ENCODE measurements around the gene CTDSP1.

CTDSP1 gene

GRCh38 chr2:218392891-218393462 lies 6.7 kb upstream of the CTDSP1 start:
- H3K27me3 Mint-ChIP-seq (ENCODE audit: low read depth), result peaks cover 20% of the 10 kb centered on the region
- no peaks in the 10 kb centered on the region for H3K9me3 Mint-ChIP-seq
- TF ChIP-seq, protein P1, sequence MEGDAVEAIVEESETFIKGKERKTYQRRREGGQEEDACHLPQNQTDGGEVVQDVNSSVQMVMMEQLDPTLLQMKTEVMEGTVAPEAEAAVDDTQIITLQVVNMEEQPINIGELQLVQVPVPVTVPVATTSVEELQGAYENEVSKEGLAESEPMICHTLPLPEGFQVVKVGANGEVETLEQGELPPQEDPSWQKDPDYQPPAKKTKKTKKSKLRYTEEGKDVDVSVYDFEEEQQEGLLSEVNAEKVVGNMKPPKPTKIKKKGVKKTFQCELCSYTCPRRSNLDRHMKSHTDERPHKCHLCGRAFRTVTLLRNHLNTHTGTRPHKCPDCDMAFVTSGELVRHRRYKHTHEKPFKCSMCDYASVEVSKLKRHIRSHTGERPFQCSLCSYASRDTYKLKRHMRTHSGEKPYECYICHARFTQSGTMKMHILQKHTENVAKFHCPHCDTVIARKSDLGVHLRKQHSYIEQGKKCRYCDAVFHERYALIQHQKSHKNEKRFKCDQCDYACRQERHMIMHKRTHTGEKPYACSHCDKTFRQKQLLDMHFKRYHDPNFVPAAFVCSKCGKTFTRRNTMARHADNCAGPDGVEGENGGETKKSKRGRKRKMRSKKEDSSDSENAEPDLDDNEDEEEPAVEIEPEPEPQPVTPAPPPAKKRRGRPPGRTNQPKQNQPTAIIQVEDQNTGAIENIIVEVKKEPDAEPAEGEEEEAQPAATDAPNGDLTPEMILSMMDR (IDR thresholded peaks at IDR 0.05; ENCODE audit: unreplicated experiment in 3 of 3), result no peak
- H3K4me3 Mint-ChIP-seq, result no peak overlapping the region
- peaks cover 23% of the 10 kb centered on the region for H3K4me1 Mint-ChIP-seq
- H3K36me3 Mint-ChIP-seq (ENCODE audit: low read depth), result no peaks in the 10 kb centered on the region
- no peak overlapping the region for H3K27ac Mint-ChIP-seq

- no peaks in the 10 kb centered on the region for H3K9me3 Mint-ChIP-seq
- peaks cover 22% of the 10 kb centered on the region for H3K27me3 Mint-ChIP-seq (ENCODE audit: low read depth)
- TF ChIP-seq, protein P1 (IDR thresholded peaks at IDR 0.05; ENCODE audit: unreplicated experiment in 3 of 3), result no peak
- peaks cover 23% of the 10 kb centered on the region for H3K4me1 Mint-ChIP-seq
- H3K27ac Mint-ChIP-seq, result peak overlapping the region in 2 of 3 experiments; percentile 33 to 44
- peak overlapping the region in 2 of 3 experiments; percentile 19 to 34 for H3K4me3 Mint-ChIP-seq
- no peaks in the 10 kb centered on the region for H3K36me3 Mint-ChIP-seq (ENCODE audit: low read depth)
These were observed 5.8 kb upstream of the CTDSP1 start for GRCh38 chr2:218393750-218394290.

GRCh38 chr2:218394298-218395089 lies 5.2 kb upstream of the CTDSP1 start:
- H3K27me3 Mint-ChIP-seq (ENCODE audit: low read depth), result peaks cover 22% of the 10 kb centered on the region
- peak overlapping the region in 2 of 3 experiments; percentile 33 to 44 for H3K27ac Mint-ChIP-seq
- H3K36me3 Mint-ChIP-seq (ENCODE audit: low read depth), result no peaks in the 10 kb centered on the region
- peaks cover 23% of the 10 kb centered on the region for H3K4me1 Mint-ChIP-seq
- peak overlapping the region; percentile 27 to 61 (median 34) for H3K4me3 Mint-ChIP-seq
- TF ChIP-seq, protein P1 (IDR thresholded peaks at IDR 0.05; ENCODE audit: unreplicated experiment in 3 of 3), result no peak
- no peaks in the 10 kb centered on the region for H3K9me3 Mint-ChIP-seq

DNA sequence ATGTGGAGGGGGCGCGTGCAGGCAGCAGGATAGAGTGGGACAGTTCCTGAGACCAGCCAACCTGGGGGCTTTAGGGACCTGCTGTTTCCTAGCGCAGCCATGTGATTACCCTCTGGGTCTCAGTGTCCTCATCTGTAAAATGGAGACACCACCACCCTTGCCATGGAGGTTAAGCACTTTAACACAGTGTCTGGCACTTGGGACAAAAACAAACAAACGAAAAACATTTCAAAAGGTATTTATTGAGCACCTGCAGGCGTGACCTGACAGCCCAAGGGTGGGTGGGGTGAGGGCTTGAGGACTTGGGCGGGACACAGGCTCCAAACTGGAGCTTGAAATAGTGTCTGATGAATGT lies 4.6 kb upstream of the CTDSP1 start:
- peak overlapping the region; percentile 17 to 61 (median 34) for H3K4me3 Mint-ChIP-seq
- no peak overlapping the region for H3K27ac Mint-ChIP-seq
- H3K36me3 Mint-ChIP-seq (ENCODE audit: low read depth), result no peaks in the 10 kb centered on the region
- TF ChIP-seq, protein P1 (IDR thresholded peaks at IDR 0.05; ENCODE audit: unreplicated experiment in 3 of 3), result no peak
- H3K9me3 Mint-ChIP-seq, result no peaks in the 10 kb centered on the region
- H3K4me1 Mint-ChIP-seq, result peaks cover 23% of the 10 kb centered on the region
- H3K27me3 Mint-ChIP-seq (ENCODE audit: low read depth), result peaks cover 22% of the 10 kb centered on the region

GRCh38 chr2:218395456-218395825 lies 4.2 kb upstream of the CTDSP1 start:
- no peaks in the 10 kb centered on the region for H3K9me3 Mint-ChIP-seq
- peak overlapping the region; percentile 94 to 100 (median 100) for H3K27ac Mint-ChIP-seq
- H3K4me3 Mint-ChIP-seq, result peak overlapping the region; percentile 96 to 98 (median 96)
- H3K36me3 Mint-ChIP-seq (ENCODE audit: low read depth), result no peaks in the 10 kb centered on the region
- TF ChIP-seq, protein P1 (IDR thresholded peaks at IDR 0.05; ENCODE audit: unreplicated experiment in 3 of 3), result no peak
- H3K27me3 Mint-ChIP-seq (ENCODE audit: low read depth), result peaks cover 22% of the 10 kb centered on the region
- peaks cover 23% of the 10 kb centered on the region for H3K4me1 Mint-ChIP-seq
